ENCODE results near the gene NSUN3.

DNA sequence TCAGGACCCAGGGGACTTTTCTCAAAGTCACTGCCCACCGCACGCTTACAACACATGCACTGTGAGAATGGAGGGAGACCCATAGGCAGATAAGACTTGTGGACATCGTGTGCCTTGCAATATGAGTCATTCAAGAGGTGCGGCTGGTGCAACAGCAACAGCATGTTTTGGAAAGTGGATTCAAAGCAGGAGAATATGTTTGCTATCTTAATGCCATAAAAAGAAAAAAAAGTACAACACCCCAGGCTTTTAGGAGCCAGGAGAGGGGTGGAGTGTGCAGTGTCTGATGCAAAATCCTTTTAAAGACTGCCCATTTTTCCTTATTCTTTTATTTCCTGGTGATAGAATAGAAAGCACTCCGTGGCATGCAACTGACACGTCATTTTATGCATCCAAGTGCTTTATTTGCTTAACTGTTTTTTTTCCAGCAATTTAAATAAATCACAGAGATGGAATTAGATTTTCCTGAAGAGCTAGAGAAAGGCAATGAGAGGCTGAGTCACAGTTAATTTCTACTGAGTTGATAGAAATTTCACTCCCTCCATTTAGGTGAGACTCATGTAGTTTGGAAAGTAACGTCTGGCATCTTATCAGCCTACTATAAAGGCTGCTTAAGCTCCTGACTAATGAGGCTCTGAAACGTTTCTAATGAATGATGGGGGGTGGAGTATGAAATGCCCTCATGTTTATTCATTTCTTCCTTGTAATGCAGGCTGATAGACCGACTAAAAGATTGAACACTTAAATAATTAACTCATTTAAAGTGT is 96.4 kb downstream of the NSUN3 start:
- TF ChIP-seq POLR2A (IDR thresholded peaks at IDR 0.05; ENCODE audit: control extremely low read depth in 1 of 2, low read depth in 2 of 2, low read length in 2 of 2) (no peak), BACH1 (IDR thresholded peaks at IDR 0.05; ENCODE audit: low read length) (no peak), SP1 (IDR thresholded peaks at IDR 0.05; ENCODE audit: low read depth, low read length) (no peak), POLR2AphosphoS5 (IDR thresholded peaks at IDR 0.05; ENCODE audit: low read depth, low read length) (no peak), KDM1A (IDR thresholded peaks at IDR 0.05; ENCODE audit: borderline replicate concordance, low read length) (no peak), NRF1 (IDR thresholded peaks at IDR 0.05; ENCODE audit: low read depth, low read length) (no peak), YY1 (IDR thresholded peaks at IDR 0.05; ENCODE audit: low read depth, low read length) (no peak), KDM4A (IDR thresholded peaks at IDR 0.05; ENCODE audit: low read depth, low read length, severe bottlenecking) (no peak), TCF12 (IDR thresholded peaks at IDR 0.05; ENCODE audit: low read depth, low read length) (no peak), EP300 (IDR thresholded peaks at IDR 0.05; ENCODE audit: borderline replicate concordance in 1 of 2, low read depth in 2 of 2, low read length in 2 of 2) (no peak)
- TF ChIP-seq, protein P1, sequence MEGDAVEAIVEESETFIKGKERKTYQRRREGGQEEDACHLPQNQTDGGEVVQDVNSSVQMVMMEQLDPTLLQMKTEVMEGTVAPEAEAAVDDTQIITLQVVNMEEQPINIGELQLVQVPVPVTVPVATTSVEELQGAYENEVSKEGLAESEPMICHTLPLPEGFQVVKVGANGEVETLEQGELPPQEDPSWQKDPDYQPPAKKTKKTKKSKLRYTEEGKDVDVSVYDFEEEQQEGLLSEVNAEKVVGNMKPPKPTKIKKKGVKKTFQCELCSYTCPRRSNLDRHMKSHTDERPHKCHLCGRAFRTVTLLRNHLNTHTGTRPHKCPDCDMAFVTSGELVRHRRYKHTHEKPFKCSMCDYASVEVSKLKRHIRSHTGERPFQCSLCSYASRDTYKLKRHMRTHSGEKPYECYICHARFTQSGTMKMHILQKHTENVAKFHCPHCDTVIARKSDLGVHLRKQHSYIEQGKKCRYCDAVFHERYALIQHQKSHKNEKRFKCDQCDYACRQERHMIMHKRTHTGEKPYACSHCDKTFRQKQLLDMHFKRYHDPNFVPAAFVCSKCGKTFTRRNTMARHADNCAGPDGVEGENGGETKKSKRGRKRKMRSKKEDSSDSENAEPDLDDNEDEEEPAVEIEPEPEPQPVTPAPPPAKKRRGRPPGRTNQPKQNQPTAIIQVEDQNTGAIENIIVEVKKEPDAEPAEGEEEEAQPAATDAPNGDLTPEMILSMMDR (IDR thresholded peaks at IDR 0.05; ENCODE audit: control extremely low read depth in 1 of 3, insufficient read depth in 1 of 3, low read depth in 1 of 3, low read length in 3 of 3) = no peak
- TF ChIP-seq, protein P2, sequence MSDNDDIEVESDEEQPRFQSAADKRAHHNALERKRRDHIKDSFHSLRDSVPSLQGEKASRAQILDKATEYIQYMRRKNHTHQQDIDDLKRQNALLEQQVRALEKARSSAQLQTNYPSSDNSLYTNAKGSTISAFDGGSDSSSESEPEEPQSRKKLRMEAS (IDR thresholded peaks at IDR 0.05) = no peak
